SK-N-SH (cell line): ENCODE results near the gene MYO1B. TPM values are rescaled to one million over a fixed set of nuclear protein-coding genes. Genes with fewer than 3 reads are reported as not detected.

Source experiments
- CTCF ChIA-PET: fragments of 300-600, 350-600 bp; formaldehyde crosslinking; extraction: SDS; loops from one replicate; lab custom pipeline; 2021; lab: Yijun Ruan, JAX
- POLR2A ChIA-PET: fragments of 350-600 bp; sonication (Branson Sonifier 250); formaldehyde crosslinking; extraction: SDS; loops from one replicate; lab custom pipeline; 2020; ENCODE audit warnings: antibody characterized with exemption, inconsistent platforms; lab: Yijun Ruan, JAX
- DNase-seq: peaks from one replicate; pipeline ENCODE4 v3.0.0; 2012
- H2AFZ ChIP-seq: fragments of 200-600 bp; sonication (generic); 2 replicates; pipeline ENCODE4 v1.8.1; 2016; ENCODE audit warnings: antibody characterized with exemption, mild to moderate bottlenecking, low read depth
- H3F3A ChIP-seq: fragments of 200-600 bp; sonication (generic); replicated peaks from 2 replicates; pipeline ENCODE3; 2016; ENCODE audit warnings: antibody characterized with exemption, mild to moderate bottlenecking; ENCODE audit not compliant: insufficient read depth
- H3K27ac ChIP-seq, 2 experiments: fragments of 200-500 bp in 1 of 2; fragments of 200-600 bp in 1 of 2; sonication (Bioruptor generic) in 1 of 2; sonication (generic), shearing (Covaris generic) in 1 of 2; 2 replicates each; pipeline versions ENCODE4 v1.5.1 to v1.6.1; 2014 to 2016; ENCODE audit warnings: low read depth in 2 of 2, inconsistent platforms in 1 of 2, low read length in 1 of 2, mild to moderate bottlenecking in 1 of 2, mixed read lengths in 1 of 2
- H3K27me3 ChIP-seq: fragments of 200-600 bp; sonication (generic), shearing (Covaris generic); 2 replicates; pipeline ENCODE4 v1.6.1; 2016; ENCODE audit warnings: mixed run types; ENCODE audit not compliant: insufficient read depth
- H3K36me3 ChIP-seq, 2 experiments: fragments of 200-500 bp in 1 of 2; fragments of 200-600 bp in 1 of 2; sonication (Bioruptor generic) in 1 of 2; sonication (generic) in 1 of 2; replicated peaks in 1 of 2; 2 replicates each; pipeline versions ENCODE3 to v1.5.1; 2014 to 2016; ENCODE audit warnings: low read length in 1 of 2, mild to moderate bottlenecking in 1 of 2; ENCODE audit not compliant: insufficient read depth in 2 of 2, control insufficient read depth in 1 of 2
- H3K4me1 ChIP-seq, 2 experiments: fragments of 200-500 bp in 1 of 2; fragments of 200-600 bp in 1 of 2; sonication (Bioruptor generic) in 1 of 2; sonication (generic), shearing (Covaris generic) in 1 of 2; 2 replicates each; pipeline versions ENCODE4 v1.5.1 to v1.6.1; 2014 to 2016; ENCODE audit warnings: low read depth in 1 of 2, low read length in 1 of 2, mixed run types in 1 of 2; ENCODE audit not compliant: insufficient read depth in 2 of 2, control insufficient read depth in 1 of 2
- H3K4me2 ChIP-seq: fragments of 200-600 bp; sonication (generic), shearing (Covaris generic); 2 replicates; pipeline ENCODE4 v1.6.1; 2017; ENCODE audit warnings: mixed run types
- H3K4me3 ChIP-seq, 2 experiments: fragments of 200-500 bp in 1 of 2; fragments of 200-600 bp in 1 of 2; sonication (Bioruptor generic) in 1 of 2; sonication (generic), shearing (Covaris generic) in 1 of 2; 2 replicates each; pipeline versions ENCODE4 v1.5.1 to v1.8.1; 2014 to 2016; ENCODE audit warnings: low read depth in 2 of 2, inconsistent platforms in 1 of 2, low read length in 1 of 2, mild to moderate bottlenecking in 1 of 2, mixed read lengths in 1 of 2, moderate library complexity in 1 of 2
- H3K79me2 ChIP-seq: fragments of 200-600 bp; sonication (generic); 2 replicates; pipeline ENCODE4 v1.8.1; 2017; ENCODE audit warnings: mild to moderate bottlenecking; ENCODE audit not compliant: insufficient read depth
- H3K9ac ChIP-seq: fragments of 200-600 bp; sonication (generic); 2 replicates; pipeline ENCODE4 v1.6.1; 2017; ENCODE audit warnings: mixed run types
- H3K9me2 ChIP-seq: fragments of 200-600 bp; sonication (generic); 2 replicates; pipeline ENCODE4 v1.6.1; 2017; ENCODE audit warnings: mixed run types
- H3K9me3 ChIP-seq: fragments of 200-600 bp; sonication (generic); 2 replicates; pipeline ENCODE4 v1.6.1; 2017; ENCODE audit warnings: mixed run types, mild to moderate bottlenecking, moderate library complexity
- H4K20me1 ChIP-seq: fragments of 200-600 bp; sonication (generic); 2 replicates; pipeline ENCODE4 v1.6.1; 2017; ENCODE audit warnings: mild to moderate bottlenecking, mixed run types; ENCODE audit not compliant: insufficient read depth
- CTCF ChIP-seq: fragments of 200-600 bp; sonication (generic); IDR thresholded peaks from 2 replicates; pipeline ENCODE4 v1.6.1; 2017; ENCODE audit warnings: antibody characterized with exemption, mild to moderate bottlenecking, moderate library complexity
- EZH2phosphoT487 ChIP-seq: fragments of 200-600 bp; sonication (generic); IDR thresholded peaks from 2 replicates; pipeline ENCODE4 v1.6.1; 2017; ENCODE audit warnings: low read depth, mixed run types, mild to moderate bottlenecking, antibody characterized with exemption, moderate library complexity, borderline replicate concordance
- GATA2 ChIP-seq: sonication (generic); formaldehyde crosslinking; IDR thresholded peaks from 2 replicates; pipeline ENCODE4 v1.5.0; 2020; ENCODE audit warnings: mild to moderate bottlenecking, missing genetic modification reagents
- IRF3 ChIP-seq: fragments of 150-350 bp; IDR thresholded peaks from 2 replicates; pipeline ENCODE4 v1.6.1; 2016; ENCODE audit warnings: mild to moderate bottlenecking, low read depth, low read length
- JUND ChIP-seq: IDR thresholded peaks from 2 replicates; pipeline ENCODE4 v1.4.0; 2012
- MEF2A ChIP-seq: IDR thresholded peaks from 2 replicates; pipeline ENCODE4 v1.4.0; 2012; ENCODE audit warnings: low read depth, borderline replicate concordance
- NRF1 ChIP-seq: IDR thresholded peaks from 2 replicates; pipeline ENCODE4 v1.6.1; 2012; ENCODE audit warnings: low read depth, mild to moderate bottlenecking, low read length
- PBX3 ChIP-seq: IDR thresholded peaks from 2 replicates; pipeline ENCODE4; 2012
- RAD21 ChIP-seq: IDR thresholded peaks from 2 replicates; pipeline ENCODE4 v1.6.1; 2012; ENCODE audit warnings: mild to moderate bottlenecking, low read length
- RCOR1 ChIP-seq: fragments of 150-350 bp; IDR thresholded peaks from 2 replicates; pipeline ENCODE4 v1.6.1; 2017; ENCODE audit warnings: antibody characterized with exemption, low read length
- REST ChIP-seq: IDR thresholded peaks from 2 replicates; pipeline ENCODE4 v1.6.1; 2012; ENCODE audit warnings: mild to moderate bottlenecking, low read depth, low read length, moderate library complexity
- SMC3 ChIP-seq: IDR thresholded peaks from 2 replicates; pipeline ENCODE4 v1.6.1; 2012; ENCODE audit warnings: low read depth, low read length, improper control_type of control experiment
- TAF1 ChIP-seq: IDR thresholded peaks from 2 replicates; pipeline ENCODE4 v1.6.1; 2012; ENCODE audit warnings: low read depth, mild to moderate bottlenecking, low read length, moderate library complexity, borderline replicate concordance
- TCF12 ChIP-seq: IDR thresholded peaks from 2 replicates; pipeline ENCODE4 v1.4.0; 2012
- TEAD4 ChIP-seq: IDR thresholded peaks from 2 replicates; pipeline ENCODE4 v1.4.0; 2012; ENCODE audit warnings: mild to moderate bottlenecking, borderline replicate concordance; ENCODE audit not compliant: insufficient read depth
- YY1 ChIP-seq: IDR thresholded peaks from 2 replicates; pipeline ENCODE4 v1.4.0; 2012; ENCODE audit warnings: low read depth, mild to moderate bottlenecking
- WGBS: methylation state at CpG from one replicate; pipeline ENCODE4 v1.1.6; 2017; ENCODE audit warnings: low lambda C conversion rate; 5-methylcytosine and 5-hydroxymethylcytosine counted together
- polyA plus RNA-seq, 3 experiments: library from polyadenylated mRNA; depleted of rRNA; stranded (reverse); fragments of >200 nt; gene quantifications; 2 replicates each; pipeline ENCODE4 v1.2.3, GENCODE V29; 2012

The MYO1B gene
- polyA plus RNA-seq, 1 of the 3 experiments (the other 2 are of a cell fraction), result 20.2 TPM

GRCh38 chr2:191296083-191297006, 51.1 kb downstream of the MYO1B start:
- H3K27me3 ChIP-seq, result no peaks in the 10 kb centered on the region
- POLR2A ChIA-PET, result no interaction called here
- H2AFZ ChIP-seq, result no peak overlapping the region
- TF ChIP-seq SMC3 (no peak), GATA2 (no peak), MEF2A (no peak), TCF12 (no peak), NRF1 (no peak), CTCF (no peak), JUND (no peak), TEAD4 (no peak)
- no peak overlapping the region for H3K4me2 ChIP-seq
- no peak overlapping the region for H3K9ac ChIP-seq
- H3K9me2 ChIP-seq, result no peaks in the 10 kb centered on the region
- no peaks in the 10 kb centered on the region for H3F3A ChIP-seq
- no peak overlapping the region for H3K27ac ChIP-seq
- no peak overlapping the region for H3K4me3 ChIP-seq
- 89% methylated on average over 8 of the region's 8 CpGs for WGBS
- peaks cover 33% of the 10 kb centered on the region for H3K79me2 ChIP-seq
- H3K9me3 ChIP-seq, result no peaks in the 10 kb centered on the region
- H4K20me1 ChIP-seq, result no peaks in the 10 kb centered on the region
- DNase-seq, result no peak
- CTCF ChIA-PET, result interaction anchor here (1.0 kb wide), 1 partner anchor 50 kb away, joined by 3 read pairs; the partner anchor contains the start of gene MYO1B
- peaks cover 0 to 8% of the 10 kb centered on the region in 2 experiments for H3K36me3 ChIP-seq
- H3K4me1 ChIP-seq, result peaks cover 0 to 2% of the 10 kb centered on the region in 2 experiments; a peak in 1 of 4 replicates

- no peak for DNase-seq
- TF ChIP-seq RAD21, result no peak
- no peak for TF ChIP-seq GATA2
- TF ChIP-seq REST, result no peak
- TF ChIP-seq TAF1, result no peak
- TF ChIP-seq TEAD4, result no peak
- TF ChIP-seq EZH2phosphoT487, result no peak
- no peak for TF ChIP-seq RCOR1
- no peak for TF ChIP-seq PBX3
- TF ChIP-seq YY1, result no peak
- TF ChIP-seq IRF3, result no peak
- TF ChIP-seq CTCF, result no peak
Measured at GRCh38 chr2:191297033-191297432, 51.8 kb downstream of the MYO1B start.

More at GRCh38 chr2:191297033-191297432, 51.8 kb downstream of the MYO1B start:
- H3K9ac ChIP-seq, result no peak overlapping the region
- no peaks in the 10 kb centered on the region for H3F3A ChIP-seq
- peaks cover 0 to 8% of the 10 kb centered on the region in 2 experiments for H3K36me3 ChIP-seq
- H3K27me3 ChIP-seq, result no peaks in the 10 kb centered on the region
- 89% methylated on average over 5 of the region's 5 CpGs for WGBS
- H3K4me3 ChIP-seq, result no peak overlapping the region
- no peak overlapping the region for H3K27ac ChIP-seq
- no peaks in the 10 kb centered on the region for H4K20me1 ChIP-seq
- no peaks in the 10 kb centered on the region for H3K9me2 ChIP-seq
- peaks cover 0 to 2% of the 10 kb centered on the region in 2 experiments; a peak in 1 of 4 replicates for H3K4me1 ChIP-seq
- CTCF ChIA-PET, result no interaction called here
- peaks cover 31% of the 10 kb centered on the region for H3K79me2 ChIP-seq
- H3K9me3 ChIP-seq, result no peaks in the 10 kb centered on the region
- POLR2A ChIA-PET, result no interaction called here
- H2AFZ ChIP-seq, result no peak overlapping the region
- no peak overlapping the region for H3K4me2 ChIP-seq
